ENCODE measurements around the gene KIF19.

DNA sequence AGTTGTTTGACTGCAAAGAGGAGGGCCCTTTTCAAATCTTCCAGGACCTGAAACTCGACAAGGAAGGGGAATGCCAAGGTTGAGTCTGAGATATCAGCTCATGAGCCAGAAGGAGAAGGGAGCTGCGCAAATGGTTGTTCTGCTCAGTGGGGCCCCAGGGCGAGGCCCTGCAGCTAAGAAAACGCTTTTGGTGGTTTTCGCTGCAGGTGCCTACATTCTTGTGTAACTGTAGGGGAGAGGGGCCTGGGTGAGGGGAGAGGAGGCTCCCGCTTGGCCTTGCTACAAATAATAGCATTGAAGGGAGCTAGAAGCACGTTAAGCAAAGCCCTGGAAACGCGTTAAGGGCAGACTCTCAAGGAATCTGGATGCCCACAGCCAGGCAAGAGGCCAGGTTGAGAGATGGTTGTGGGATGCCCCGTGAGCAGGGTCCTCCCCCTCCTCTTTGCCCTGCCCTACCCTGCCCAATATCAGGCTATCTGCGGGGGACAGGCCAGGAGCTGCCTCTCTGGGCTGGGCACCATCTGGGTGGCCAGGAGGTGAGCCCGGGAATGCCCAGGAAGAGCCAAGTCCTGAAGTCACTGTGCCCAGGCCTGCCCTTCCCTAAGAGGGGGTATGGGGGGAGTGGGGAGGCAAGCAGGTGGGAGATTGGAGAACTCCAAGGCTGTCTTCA lies 63.2 kb downstream of the KIF19 start:
- TF ChIP-seq, protein P1, sequence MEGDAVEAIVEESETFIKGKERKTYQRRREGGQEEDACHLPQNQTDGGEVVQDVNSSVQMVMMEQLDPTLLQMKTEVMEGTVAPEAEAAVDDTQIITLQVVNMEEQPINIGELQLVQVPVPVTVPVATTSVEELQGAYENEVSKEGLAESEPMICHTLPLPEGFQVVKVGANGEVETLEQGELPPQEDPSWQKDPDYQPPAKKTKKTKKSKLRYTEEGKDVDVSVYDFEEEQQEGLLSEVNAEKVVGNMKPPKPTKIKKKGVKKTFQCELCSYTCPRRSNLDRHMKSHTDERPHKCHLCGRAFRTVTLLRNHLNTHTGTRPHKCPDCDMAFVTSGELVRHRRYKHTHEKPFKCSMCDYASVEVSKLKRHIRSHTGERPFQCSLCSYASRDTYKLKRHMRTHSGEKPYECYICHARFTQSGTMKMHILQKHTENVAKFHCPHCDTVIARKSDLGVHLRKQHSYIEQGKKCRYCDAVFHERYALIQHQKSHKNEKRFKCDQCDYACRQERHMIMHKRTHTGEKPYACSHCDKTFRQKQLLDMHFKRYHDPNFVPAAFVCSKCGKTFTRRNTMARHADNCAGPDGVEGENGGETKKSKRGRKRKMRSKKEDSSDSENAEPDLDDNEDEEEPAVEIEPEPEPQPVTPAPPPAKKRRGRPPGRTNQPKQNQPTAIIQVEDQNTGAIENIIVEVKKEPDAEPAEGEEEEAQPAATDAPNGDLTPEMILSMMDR (IDR thresholded peaks at IDR 0.05): no peak
- no peak for TF ChIP-seq POLR2A (IDR thresholded peaks at IDR 0.05)
